Loucy (cell line): ENCODE measurements around the gene CCDC39.

Experiments used
- EZH2phosphoT487 ChIP-seq: fragments of 200-600 bp; IDR thresholded peaks from 2 replicates; pipeline ENCODE4 v1.6.1; 2018; ENCODE audit warnings: antibody characterized with exemption, mild to moderate bottlenecking, moderate library complexity, borderline replicate concordance
- TF ChIP-seq, protein P1 (sequence below): fragments of 200-600 bp; sonication (generic); conservative IDR thresholded peaks from 2 replicates; pipeline ENCODE4 v1.5.1; 2014; ENCODE audit warnings: mild to moderate bottlenecking, antibody characterized with exemption, low read length

DNA sequence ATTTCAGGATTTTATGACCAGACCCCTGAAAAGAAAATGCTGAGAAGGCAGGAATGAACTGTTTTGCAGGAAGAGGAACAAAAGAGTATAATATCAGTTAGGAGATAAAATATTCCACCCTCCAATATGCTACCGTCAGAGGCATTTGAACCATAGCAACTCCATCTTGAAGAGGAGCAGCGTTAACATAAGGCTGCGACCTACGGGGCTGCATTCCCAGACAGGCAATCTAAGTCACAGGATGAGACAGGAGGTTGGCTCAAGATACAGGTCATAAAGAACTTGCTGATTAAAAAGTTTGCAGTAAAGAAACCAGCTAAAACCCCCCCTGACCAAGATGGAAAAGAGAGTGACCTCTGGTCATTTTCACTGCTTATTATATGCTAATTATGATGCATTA, 22.9 kb downstream of the CCDC39 start:
- TF ChIP-seq, protein P1, sequence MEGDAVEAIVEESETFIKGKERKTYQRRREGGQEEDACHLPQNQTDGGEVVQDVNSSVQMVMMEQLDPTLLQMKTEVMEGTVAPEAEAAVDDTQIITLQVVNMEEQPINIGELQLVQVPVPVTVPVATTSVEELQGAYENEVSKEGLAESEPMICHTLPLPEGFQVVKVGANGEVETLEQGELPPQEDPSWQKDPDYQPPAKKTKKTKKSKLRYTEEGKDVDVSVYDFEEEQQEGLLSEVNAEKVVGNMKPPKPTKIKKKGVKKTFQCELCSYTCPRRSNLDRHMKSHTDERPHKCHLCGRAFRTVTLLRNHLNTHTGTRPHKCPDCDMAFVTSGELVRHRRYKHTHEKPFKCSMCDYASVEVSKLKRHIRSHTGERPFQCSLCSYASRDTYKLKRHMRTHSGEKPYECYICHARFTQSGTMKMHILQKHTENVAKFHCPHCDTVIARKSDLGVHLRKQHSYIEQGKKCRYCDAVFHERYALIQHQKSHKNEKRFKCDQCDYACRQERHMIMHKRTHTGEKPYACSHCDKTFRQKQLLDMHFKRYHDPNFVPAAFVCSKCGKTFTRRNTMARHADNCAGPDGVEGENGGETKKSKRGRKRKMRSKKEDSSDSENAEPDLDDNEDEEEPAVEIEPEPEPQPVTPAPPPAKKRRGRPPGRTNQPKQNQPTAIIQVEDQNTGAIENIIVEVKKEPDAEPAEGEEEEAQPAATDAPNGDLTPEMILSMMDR: no peak
- TF ChIP-seq EZH2phosphoT487: no peak
